Heart left ventricle (tissue), 13 donors: ENCODE measurements around the gene ELOA.

Experiments used
- POLR2A ChIP-seq, 2 donors: fragments of 450-650 bp; IDR thresholded peaks; one replicate each; pipeline ENCODE4 v1.6.1; 2017; ENCODE audit warnings: antibody characterized with exemption in 2 of 2, mild to moderate bottlenecking in 2 of 2, moderate library complexity in 2 of 2
- TF ChIP-seq, protein P1 (sequence below), 12 donors: fragments of 200-600 bp; sonication (generic) in 4 of 12; IDR thresholded peaks; one replicate each; pipeline versions ENCODE4 v1.5.0 to v1.8.0; 2018 to 2022; ENCODE audit warnings: antibody characterized with exemption in 12 of 12, mild to moderate bottlenecking in 5 of 12
- donor health status: ischemic (EF 13 %, LVEDD 7.1; RV severe dilation, severe dysfunction).
- donor health status: DM: no; HTN: yes; CAD: no.
- donor health status: DM: no; HTN: no; CAD: no.
- donor health status: ischemic (EF 25% LVEDD 6.9; RV normal size, moderate dysfunction).
- donor health status: ischemic (EF 25% LVEDD 5.7; RV mildly dilated, moderate dysfunction).
- donor health status: ischemic (EF 35%, LVEDD 5.7; RV mildly dilated, moderate dysfunction).
- donor health status: nonischemic (EF 11% LVEDD 7.7; RV severe dilation, severe dysfunction).
- donor health status: DM: yes; HTN: yes; CAD: no.
- donor health status: PGD.
- donor health status: ischemic (EF 29% LVEDD 5.4; RV normal size, mild dysfunction).
- donor health status: nonischemic (EF 23%, LVEDD 6.1; RV moderate dilation, normal function).

DNA sequence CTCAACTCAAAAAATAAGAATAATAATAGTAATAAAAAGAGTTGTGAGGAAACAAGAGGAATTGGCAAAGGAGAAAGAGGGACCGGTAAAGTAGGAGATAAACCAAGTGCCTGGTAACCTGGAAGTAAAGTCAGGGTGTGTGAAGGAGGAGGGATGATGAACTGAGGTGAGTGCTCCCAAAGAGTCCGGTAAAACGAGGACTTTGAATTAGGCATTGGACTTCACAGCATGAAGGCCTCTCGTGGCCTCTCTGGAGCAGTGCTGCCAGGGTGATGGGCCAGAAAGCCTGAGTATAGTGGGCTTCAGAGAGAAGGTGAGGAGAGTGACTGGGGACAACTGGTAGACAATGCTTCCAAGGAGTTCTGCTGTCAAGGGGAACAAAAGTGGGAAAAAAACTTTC lies 34.0 kb upstream of the ELOA start:
- TF ChIP-seq, protein P1, sequence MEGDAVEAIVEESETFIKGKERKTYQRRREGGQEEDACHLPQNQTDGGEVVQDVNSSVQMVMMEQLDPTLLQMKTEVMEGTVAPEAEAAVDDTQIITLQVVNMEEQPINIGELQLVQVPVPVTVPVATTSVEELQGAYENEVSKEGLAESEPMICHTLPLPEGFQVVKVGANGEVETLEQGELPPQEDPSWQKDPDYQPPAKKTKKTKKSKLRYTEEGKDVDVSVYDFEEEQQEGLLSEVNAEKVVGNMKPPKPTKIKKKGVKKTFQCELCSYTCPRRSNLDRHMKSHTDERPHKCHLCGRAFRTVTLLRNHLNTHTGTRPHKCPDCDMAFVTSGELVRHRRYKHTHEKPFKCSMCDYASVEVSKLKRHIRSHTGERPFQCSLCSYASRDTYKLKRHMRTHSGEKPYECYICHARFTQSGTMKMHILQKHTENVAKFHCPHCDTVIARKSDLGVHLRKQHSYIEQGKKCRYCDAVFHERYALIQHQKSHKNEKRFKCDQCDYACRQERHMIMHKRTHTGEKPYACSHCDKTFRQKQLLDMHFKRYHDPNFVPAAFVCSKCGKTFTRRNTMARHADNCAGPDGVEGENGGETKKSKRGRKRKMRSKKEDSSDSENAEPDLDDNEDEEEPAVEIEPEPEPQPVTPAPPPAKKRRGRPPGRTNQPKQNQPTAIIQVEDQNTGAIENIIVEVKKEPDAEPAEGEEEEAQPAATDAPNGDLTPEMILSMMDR (IDR thresholded peaks at IDR 0.05) = no peak
- no peak for TF ChIP-seq POLR2A (IDR thresholded peaks at IDR 0.05)
